ENCODE measurements around the gene GPX3.

DNA sequence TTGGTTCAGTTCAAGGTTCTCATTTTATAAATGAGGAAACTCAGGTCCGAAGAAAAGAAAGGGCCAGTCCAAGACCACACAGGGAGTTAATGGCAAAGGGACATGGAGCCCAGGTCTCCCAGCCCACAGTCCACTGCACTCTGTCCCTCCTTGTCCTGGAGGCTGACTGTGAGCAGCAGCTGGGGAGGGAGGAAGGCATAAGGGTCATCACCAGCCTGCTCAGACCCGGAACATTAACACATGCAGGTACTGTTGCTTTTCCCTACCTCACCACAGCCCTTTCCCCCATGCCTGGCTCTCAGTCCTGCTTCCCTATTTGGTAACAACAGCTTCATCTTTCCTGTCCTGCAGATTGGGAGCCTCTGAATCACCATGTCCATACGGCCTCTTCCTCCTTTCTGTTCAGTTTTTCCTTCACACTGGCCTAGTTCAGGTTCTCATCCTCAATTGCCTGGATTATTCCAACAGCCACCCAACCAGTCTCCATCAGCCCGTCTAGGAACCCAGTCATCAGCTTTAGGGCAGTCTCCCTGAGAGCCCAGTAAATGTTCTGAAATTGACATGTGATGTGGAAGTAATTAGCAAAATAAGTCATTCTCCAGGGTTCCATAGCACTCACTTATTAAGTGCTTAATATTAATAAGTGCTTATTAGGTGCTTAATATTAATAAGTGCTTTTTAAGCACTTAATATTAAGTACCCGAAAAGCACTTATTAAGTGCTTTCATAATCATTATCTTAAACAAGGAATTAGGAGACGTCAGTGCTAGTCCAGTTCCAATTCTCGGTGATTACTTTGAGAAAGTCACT lies 4.3 kb downstream of the GPX3 start:
- TF ChIP-seq ZNF331 (CRISPR knock-in tag; IDR thresholded peaks at IDR 0.05; ENCODE audit: low read depth) (no peak), JUNB (IDR thresholded peaks at IDR 0.05; ENCODE audit: unreplicated experiment) (no peak), EZH2 (IDR thresholded peaks at IDR 0.05; ENCODE audit: low read depth, unreplicated experiment) (no peak), POLR2AphosphoS5 (IDR thresholded peaks at IDR 0.05; ENCODE audit: low read depth) (no peak), EZH2phosphoT487 (IDR thresholded peaks at IDR 0.05; ENCODE audit: unreplicated experiment) (no peak), CREB1 (CRISPR knock-in tag; IDR thresholded peaks at IDR 0.05; ENCODE audit: low read depth) (no peak), NANOG (IDR thresholded peaks at IDR 0.05; ENCODE audit: borderline replicate concordance) (no peak), ZNF114 (CRISPR knock-in tag; IDR thresholded peaks at IDR 0.05) (no peak)
- TF ChIP-seq, protein P1, sequence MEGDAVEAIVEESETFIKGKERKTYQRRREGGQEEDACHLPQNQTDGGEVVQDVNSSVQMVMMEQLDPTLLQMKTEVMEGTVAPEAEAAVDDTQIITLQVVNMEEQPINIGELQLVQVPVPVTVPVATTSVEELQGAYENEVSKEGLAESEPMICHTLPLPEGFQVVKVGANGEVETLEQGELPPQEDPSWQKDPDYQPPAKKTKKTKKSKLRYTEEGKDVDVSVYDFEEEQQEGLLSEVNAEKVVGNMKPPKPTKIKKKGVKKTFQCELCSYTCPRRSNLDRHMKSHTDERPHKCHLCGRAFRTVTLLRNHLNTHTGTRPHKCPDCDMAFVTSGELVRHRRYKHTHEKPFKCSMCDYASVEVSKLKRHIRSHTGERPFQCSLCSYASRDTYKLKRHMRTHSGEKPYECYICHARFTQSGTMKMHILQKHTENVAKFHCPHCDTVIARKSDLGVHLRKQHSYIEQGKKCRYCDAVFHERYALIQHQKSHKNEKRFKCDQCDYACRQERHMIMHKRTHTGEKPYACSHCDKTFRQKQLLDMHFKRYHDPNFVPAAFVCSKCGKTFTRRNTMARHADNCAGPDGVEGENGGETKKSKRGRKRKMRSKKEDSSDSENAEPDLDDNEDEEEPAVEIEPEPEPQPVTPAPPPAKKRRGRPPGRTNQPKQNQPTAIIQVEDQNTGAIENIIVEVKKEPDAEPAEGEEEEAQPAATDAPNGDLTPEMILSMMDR (conservative IDR thresholded peaks at IDR 0.05; ENCODE audit: low read depth in 2 of 2): no peak
- TF ChIP-seq, protein P2, sequence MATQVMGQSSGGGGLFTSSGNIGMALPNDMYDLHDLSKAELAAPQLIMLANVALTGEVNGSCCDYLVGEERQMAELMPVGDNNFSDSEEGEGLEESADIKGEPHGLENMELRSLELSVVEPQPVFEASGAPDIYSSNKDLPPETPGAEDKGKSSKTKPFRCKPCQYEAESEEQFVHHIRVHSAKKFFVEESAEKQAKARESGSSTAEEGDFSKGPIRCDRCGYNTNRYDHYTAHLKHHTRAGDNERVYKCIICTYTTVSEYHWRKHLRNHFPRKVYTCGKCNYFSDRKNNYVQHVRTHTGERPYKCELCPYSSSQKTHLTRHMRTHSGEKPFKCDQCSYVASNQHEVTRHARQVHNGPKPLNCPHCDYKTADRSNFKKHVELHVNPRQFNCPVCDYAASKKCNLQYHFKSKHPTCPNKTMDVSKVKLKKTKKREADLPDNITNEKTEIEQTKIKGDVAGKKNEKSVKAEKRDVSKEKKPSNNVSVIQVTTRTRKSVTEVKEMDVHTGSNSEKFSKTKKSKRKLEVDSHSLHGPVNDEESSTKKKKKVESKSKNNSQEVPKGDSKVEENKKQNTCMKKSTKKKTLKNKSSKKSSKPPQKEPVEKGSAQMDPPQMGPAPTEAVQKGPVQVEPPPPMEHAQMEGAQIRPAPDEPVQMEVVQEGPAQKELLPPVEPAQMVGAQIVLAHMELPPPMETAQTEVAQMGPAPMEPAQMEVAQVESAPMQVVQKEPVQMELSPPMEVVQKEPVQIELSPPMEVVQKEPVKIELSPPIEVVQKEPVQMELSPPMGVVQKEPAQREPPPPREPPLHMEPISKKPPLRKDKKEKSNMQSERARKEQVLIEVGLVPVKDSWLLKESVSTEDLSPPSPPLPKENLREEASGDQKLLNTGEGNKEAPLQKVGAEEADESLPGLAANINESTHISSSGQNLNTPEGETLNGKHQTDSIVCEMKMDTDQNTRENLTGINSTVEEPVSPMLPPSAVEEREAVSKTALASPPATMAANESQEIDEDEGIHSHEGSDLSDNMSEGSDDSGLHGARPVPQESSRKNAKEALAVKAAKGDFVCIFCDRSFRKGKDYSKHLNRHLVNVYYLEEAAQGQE (IDR thresholded peaks at IDR 0.05; ENCODE audit: unreplicated experiment): no peak
- TF ChIP-seq, protein P3, sequence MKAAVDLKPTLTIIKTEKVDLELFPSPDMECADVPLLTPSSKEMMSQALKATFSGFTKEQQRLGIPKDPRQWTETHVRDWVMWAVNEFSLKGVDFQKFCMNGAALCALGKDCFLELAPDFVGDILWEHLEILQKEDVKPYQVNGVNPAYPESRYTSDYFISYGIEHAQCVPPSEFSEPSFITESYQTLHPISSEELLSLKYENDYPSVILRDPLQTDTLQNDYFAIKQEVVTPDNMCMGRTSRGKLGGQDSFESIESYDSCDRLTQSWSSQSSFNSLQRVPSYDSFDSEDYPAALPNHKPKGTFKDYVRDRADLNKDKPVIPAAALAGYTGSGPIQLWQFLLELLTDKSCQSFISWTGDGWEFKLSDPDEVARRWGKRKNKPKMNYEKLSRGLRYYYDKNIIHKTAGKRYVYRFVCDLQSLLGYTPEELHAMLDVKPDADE (IDR thresholded peaks at IDR 0.05): no peak
